NCI-H510A treated with DMSO at 0.1 percent for 48 hours (cell line): Measurements from ENCODE around the gene RAB1B.
"Not testable (repeated sequence)": the region's sequence is repeated elsewhere in the genome, so short reads cannot be mapped to it uniquely, and the experiment has no call there.

ENCODE experiments used
- DNase-seq: peaks from one replicate; lab custom pipeline; 2025; lab: John Stamatoyannopoulos, UW

Gene RAB1B

DNA sequence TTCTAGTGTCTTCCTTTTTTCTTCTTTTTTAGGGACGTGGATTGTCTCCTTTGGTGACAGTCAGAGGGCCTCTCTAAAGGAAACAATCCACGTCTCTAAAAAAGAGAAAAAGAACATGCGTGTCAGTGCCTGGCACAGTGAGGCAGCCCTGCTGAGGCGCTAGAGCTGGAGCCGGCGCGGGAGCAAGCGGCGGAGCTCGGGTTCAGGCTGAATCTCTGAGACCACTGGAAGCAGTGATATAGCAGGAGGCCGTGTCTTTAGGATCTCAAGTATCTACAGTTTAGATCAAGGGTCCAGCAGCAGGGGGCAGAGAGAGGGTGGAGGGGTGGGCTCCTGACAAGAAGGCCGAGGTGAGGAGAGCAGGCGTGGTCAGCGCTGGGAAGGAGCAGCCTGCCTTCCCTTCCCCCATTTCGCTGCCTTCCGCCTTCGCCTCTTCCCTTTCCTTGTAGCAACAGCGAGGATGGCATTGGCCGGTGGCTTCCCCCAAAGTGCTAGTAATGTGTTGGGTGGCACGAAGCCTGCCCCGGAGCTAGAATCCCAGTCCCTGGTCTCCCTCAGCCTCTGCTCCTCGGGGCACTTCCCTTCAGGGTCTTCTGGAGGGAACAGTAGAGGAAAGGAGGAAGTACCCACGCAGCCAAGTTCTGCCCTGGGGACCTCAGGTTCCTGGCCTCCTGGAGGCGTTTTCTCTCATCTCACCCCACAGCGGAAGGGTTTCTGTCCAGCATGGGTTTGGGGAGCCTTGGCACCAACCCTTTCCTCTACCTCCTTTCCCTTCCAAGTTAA is 28.2 kb upstream of the RAB1B start:
- no peak for DNase-seq

DNA sequence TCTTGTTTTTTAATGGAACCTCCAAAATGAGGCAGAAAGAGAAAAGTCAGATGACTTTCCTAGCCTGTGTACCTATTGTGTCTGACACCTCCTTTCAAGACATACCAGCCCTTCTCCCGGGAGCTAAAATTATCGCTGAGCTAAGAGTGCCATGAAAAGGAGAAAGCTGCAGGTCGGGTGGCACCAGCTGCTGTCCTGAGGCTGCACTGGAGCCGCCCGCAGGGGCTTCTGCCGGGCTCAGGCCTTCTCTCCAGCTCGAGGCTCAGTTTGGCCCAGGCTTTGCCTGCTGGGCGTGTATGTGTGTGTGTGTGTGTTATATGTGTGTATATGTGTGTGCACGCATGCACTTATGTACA is 27.7 kb upstream of the RAB1B start:
- no peak for DNase-seq

- DNase-seq: no peak
Observed at GRCh38 chr11:66242095-66242765, 26.2 kb upstream of the RAB1B start.

DNA sequence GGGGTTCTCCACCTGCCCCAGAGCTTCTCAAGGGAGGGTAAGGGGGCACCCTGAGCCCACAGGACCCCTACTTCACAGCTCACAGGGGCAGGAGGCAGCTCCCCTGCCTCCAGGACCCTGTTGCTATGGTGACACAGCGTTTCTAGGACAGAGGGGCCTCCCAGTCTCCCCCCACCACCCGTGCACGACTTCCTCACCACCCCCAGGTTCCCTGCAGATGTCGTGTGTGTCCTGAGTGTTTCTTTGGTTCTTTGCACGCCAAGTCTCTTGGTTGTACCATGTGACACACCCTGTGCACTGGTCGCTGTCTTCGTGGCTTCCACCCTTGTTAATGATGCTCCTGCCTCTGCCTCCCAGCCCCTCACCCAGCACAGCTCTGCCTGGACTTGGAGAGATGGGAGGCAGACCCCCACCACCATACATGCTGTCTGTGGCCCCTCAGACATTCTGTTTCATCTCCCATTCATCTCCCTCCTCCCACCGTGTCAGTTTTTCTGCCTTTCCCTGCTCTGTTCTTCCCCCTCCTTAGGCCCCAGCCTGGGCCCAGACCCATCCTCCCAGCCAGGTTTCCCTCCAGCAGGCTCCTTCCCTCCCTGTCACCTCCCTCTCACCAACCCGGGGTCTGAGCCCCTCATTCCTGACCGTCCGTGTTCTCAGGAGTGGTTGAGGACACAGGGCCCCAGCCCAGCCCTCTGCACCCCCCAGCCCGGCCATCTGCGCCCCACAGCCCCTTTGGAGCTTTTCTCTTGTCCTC is 24.5 kb upstream of the RAB1B start:
- no peak for DNase-seq

GRCh38 chr11:66247295-66247694 is 21.1 kb upstream of the RAB1B start:
- DNase-seq: no peak

- DNase-seq: no peak
Observed at GRCh38 chr11:66247801-66248200, 20.6 kb upstream of the RAB1B start.

- DNase-seq: no peak
Observed at GRCh38 chr11:66248903-66249302, 19.5 kb upstream of the RAB1B start.

DNA sequence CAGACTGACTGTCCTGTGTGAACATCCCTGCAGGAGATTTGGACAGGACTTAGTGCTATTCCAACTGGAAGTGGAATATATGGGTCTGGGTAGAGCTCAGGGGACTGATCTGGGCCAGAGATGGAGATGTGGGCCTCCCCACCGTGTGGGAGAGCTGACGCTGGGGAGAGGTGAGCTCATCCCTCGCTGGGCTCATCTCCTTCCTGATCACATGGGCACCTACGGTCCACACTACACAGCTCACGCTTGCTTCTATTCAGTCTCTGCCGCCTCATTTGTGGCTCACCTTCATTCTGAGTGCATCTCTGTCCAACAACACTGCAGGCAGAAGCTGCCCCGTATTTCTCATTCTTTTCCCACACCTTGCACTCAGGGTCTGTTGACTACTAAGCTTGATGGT is 16.6 kb upstream of the RAB1B start:
- no peak for DNase-seq

GRCh38 chr11:66253081-66253480 is 15.4 kb upstream of the RAB1B start:
- not testable (repeated sequence) for DNase-seq

DNA sequence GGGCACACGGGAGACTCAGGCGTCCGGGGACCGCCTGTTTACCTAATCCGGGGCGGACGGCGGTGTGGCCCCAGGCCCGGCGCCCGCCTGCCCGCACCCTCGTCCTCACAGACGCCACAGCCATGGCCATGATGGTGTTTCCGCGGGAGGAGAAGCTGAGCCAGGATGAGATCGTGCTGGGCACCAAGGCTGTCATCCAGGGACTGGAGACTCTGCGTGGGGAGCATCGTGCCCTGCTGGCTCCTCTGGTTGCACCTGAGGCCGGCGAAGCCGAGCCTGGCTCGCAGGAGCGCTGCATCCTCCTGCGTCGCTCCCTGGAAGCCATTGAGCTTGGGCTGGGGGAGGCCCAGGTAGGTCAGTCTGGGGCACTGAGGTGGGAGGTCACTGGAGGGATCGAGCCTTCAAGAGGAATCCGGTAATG is 10.0 kb upstream of the RAB1B start:
- no peak for DNase-seq

- DNase-seq: no peak
Observed at GRCh38 chr11:66259225-66259624, 9.2 kb upstream of the RAB1B start.

GRCh38 chr11:66259956-66260355 is 8.5 kb upstream of the RAB1B start:
- no peak for DNase-seq

DNA sequence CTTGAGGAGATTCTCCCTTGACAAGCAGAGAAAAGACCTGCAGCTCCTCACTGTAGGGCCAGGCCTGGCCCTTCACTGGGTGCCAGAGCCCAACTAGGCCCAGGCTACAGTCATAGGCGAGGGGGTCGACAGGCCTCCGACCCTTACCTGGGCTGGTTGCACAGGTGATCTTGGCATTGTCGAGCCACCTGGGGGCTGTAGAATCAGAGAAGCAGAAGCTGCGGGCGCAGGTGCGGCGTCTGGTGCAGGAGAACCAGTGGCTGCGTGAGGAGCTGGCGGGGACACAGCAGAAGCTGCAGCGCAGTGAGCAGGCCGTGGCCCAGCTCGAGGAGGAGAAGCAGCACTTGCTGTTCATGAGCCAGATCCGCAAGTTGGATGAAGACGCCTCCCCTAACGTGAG is 6.9 kb upstream of the RAB1B start:
- no peak for DNase-seq

DNA sequence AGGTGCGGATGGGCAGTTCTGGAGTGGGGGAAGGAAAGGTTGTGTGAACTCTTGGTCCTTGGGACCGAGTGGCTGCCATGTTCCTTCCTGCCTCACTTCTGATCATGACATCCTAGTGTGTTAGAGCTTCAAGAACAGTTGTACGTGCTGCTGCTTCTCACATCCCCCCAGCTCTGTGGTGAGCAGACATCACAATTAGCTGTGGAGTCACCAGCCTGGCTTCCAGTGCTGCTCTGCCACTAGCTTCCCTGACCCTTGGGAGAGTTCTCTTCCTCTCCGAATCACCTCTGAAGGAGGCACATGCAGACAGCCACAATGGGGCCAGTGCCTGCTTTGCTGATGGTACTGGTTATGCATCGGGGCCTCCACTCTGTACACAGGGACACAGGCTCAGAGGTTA is 6.2 kb upstream of the RAB1B start:
- no peak for DNase-seq

DNA sequence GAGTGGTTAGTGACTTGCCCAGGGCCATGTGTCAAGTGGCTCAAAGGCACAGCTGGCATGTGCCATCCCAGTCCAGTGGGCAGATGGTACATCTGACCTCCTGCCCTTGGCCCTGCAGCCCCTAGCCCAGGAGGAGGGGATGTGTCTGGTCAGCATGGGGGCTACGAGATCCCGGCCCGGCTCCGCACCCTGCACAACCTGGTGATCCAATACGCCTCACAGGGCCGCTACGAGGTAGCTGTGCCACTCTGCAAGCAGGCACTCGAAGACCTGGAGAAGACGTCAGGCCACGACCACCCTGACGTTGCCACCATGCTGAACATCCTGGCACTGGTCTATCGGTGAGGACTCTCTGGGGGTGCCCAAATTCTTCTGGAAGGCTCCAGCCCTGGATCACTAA is 5.7 kb upstream of the RAB1B start:
- DNase-seq: no peak

GRCh38 chr11:66263231-66263630 is 5.2 kb upstream of the RAB1B start:
- no peak for DNase-seq

- DNase-seq: no peak
Observed at GRCh38 chr11:66263785-66264184, 4.7 kb upstream of the RAB1B start.

DNA sequence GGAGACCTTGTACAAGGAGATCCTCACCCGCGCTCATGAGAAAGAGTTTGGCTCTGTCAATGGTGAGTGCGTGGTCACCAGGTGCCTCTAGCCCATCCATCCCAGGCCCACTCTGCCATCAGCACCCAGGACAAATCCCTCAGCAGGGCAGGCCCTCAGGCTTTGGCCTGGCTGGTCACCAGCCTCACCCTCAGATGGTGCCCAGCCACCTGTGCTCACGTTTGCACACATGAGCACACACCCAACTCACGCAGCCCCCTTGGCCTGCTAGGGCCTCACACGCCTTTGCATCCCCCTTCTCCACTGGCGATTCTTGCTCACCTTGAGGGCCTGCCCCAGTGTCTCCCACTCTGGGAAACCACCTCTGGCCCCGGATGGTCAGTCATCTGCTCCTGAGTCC is 4.1 kb upstream of the RAB1B start:
- DNase-seq: no peak

DNA sequence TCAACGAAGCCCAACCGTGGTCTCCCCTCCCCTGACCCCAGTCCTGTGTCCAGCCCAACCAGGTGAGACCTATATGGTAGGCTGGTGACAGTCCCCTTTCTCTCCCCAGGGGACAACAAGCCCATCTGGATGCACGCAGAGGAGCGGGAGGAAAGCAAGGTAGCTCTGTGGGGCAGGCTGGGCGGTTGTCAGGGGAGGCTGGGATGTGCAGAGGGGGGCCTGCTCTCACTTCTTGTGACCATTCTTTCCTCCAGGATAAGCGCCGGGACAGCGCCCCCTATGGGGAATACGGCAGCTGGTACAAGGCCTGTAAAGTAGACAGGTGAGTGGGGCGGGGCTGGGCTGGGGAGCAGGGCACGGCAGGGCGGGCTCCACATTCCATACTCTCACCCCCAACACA is 3.5 kb upstream of the RAB1B start:
- DNase-seq: no peak

DNA sequence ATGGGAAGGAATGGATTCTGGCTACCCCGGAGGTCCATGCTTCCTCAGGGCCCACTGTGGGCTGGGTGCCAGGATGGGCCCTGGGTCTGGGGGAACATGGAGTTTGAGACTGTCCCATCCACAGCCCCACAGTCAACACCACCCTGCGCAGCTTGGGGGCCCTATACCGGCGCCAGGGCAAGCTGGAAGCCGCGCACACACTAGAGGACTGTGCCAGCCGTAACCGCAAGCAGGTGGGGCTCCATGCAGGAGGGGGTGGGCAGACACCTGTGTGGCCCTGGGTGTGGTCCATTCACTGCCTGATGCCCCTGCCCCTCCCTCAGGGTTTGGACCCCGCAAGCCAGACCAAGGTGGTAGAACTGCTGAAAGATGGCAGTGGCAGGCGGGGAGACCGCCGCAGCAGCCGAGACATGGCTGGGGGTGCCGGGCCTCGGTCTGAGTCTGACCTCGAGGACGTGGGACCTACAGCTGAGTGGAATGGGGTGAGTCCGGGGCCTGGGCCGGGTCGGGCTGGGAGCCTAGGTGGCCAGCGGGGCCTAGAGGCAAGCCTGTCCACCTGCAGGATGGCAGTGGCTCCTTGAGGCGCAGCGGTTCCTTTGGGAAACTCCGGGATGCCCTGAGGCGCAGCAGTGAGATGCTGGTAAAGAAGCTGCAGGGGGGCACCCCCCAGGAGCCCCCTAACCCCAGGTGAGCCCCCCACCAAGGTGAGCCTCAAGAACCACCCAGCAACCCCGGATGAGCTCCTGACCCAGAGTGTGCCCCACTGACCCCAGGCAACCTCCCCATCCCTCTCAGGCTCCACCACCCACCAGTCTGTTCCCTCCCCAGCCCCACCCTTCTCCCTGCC is 2.7 kb upstream of the RAB1B start:
- no peak for DNase-seq

DNA sequence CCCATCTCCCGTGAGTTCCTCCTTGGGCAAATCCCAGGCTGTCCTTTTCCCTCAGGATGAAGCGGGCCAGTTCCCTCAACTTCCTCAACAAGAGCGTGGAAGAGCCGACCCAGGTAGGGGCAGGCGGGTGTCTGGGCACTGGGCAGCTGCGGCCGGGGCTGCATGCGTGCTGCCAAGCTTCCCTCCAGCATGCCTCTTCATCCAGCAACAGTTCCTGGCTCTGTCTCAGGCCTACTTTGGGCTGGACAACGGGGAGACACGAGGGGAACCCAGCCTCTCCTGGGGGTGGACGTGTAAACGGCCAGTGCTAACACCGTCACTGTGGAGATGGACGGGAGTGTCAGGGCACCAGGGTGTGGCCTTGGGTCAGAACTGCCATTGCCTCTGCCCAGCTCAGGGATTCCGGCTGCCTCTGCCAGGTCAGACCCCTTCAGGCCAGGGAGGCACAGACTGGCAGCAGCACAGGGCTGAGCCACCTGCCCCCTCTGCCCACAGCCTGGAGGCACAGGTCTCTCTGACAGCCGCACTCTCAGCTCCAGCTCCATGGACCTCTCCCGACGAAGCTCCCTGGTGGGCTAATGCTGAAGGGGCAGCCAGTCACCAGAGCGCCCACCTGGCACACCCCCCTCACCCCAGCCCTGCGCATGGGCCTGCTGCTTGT is 1.9 kb upstream of the RAB1B start:
- no peak for DNase-seq

DNA sequence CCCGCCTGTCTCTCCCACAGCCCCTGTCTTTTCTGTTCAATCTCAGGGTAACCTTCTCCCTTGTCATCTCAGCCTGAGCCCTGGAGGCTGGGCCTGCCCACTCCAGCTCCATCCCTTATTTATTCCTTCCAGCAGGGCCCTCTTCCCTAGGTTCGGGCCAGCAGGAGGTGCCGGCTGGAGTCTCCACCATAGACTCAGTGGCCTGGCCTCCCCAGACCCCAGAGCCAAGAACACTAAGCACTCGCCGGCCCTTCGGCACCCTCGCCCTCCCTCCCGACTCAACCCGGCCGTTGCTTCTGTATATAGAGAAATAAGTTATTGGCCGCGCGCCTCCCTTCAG is 1.4 kb upstream of the RAB1B start:
- DNase-seq: no peak
